Fibroblast of skin of scalp (primary cell): ENCODE results near the gene TBCE. TPM values are rescaled to one million over a fixed set of nuclear protein-coding genes. Genes with fewer than 3 reads are reported as not detected.

Experiments used
- DNase-seq: peaks from one replicate; pipeline ENCODE4 v3.0.0-alpha.2; 2013
- polyA plus RNA-seq, 2 experiments: library from polyadenylated mRNA; unstranded; fragments of 120-200 nt; gene quantifications; one replicate each; pipeline ENCODE4 v1.2.1, GENCODE V29; 2013; ENCODE audit not compliant: insufficient read length in 2 of 2

TBCE gene
- polyA plus RNA-seq (2013, experiment 1 of 2; ENCODE audit: insufficient read length) = 30.8 TPM
- 31.8 TPM for polyA plus RNA-seq (2013, experiment 2 of 2; ENCODE audit: insufficient read length)

DNA sequence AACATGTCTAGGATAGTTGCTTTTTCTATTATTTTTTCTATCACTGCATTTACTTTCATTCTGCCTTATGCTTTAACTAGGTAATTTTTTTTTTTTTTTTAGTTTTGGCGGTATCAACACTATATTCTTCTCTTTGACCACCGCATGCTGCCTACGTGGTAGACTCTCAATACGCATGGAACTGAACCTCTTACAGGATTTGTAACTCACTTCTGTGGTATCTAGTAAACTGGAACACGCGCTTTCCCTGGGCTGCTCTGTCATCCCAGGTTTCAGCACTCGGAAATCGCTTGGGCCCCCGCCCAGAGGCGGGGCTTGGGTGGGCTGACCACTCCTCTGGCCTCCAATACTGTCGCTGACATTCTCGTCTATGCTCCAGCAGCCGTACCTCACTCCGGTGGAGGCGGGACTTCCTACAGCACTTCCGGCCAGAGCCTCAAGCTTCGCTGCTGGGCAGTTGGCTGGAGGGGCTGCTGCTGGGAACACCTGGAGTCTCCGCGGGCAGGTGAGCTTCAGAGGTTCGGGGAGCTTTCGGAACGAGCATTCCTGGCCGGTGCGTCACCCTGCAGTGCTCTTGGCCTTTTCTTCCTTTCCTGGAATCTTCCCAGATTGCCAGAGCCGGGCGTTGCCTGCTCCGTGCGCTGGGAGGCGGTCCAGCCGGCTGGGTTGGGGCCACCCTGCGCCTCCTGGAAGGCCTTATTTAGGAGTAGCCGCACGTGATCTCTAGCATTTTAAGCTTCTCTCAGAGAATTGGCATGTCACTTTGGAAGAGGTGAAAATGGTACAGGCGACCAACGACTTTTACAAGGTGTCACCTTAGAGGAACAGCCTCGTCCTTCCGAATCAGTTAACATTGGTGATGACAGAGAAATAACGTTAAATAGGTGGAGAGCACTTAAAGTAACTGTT lies at the start of gene TBCE:
Gene TBCE, plus strand, starts transcription at position 428 of the 909 bp plus-strand sequence. CDS start 12,623 bp downstream, outside the sequence.
- DNase-seq = peak; percentile 96

- DNase-seq = no peak
Observed at GRCh38 chr1:235319255-235319654, 48.0 kb upstream of the TBCE start.

DNA sequence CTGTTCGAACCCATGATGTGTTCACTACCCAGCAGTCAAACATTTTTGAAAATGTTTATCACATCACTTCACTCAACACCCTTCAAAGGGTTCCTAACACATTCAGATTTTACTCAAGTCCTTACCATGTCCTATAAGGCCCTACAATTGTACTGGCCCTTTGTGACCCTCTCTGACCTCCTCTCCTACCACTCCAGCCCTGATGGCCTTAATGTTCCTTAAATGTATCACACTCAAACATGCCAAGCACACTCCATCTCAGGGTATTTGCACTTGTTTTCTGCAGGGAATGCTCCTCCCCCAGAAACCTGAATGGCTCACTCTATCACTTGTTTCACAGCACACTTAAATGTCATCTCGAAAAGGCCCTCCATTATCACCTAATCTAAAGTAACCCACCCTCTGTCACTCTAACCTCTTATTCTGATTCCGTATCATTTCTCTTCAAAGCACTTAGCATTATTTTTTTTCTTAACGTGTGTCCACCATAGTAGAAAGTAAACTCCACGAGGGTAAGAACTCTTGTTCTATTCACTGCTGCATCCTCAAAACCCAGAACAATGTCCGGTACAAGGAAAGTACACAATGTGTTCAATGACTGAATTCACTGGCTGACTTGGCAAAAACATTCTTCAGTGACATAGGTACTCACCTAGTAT lies 46.6 kb upstream of the TBCE start:
- no peak for DNase-seq

DNA sequence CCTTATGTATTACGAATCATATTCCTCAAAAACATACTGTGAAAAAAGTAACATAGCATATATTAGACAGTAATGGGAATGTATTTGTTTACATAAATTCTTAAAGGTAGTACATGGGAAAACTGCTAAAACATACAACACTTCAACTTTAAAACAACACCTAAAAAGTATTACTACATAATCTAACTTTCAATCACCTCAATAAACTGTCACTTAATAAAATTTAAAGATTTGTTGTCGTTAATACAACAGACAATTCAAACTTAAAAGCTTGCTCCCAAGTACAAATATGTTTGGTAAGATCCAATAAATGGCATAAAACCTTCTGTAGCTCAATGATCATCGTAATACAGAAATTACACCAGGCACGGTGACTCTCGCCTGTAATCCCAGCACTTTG lies 42.9 kb upstream of the TBCE start:
- no peak for DNase-seq

DNA sequence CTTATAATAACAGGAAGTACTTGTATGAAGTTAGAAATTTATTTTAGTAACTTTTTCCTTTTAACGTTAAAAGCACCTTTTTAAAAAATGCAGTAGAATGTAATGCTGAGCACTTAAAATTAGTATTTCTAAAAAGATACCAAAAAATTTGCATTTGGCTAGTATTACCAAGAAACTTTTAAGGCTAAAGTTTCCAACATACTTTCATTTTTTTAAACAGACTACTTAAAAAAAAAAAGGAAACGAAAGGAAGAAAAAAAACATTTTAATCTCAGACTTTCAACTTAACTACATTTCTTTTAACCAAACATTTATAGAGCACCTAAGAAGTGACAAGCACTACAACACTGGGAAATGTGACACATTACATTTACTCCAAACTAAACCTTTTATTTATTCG lies 42.1 kb upstream of the TBCE start:
- DNase-seq = no peak

DNA sequence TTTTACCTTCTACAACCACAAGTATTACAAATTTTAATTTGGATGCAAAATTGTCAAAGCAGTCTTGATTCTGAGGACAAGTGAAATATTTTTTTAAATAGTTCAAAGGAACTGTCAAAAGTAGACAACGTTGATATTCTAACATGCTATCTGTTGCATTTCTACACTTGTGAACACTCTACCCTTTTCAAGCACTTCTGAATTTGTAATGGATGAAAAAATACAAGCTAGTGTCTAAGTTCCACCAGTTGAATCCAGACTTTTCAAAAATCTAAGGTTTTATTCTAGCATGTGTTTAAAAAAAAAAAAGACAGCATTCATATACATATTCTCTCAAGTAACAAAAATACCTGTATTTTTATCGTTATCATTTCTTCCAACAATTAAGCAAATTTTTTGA lies 41.4 kb upstream of the TBCE start:
- no peak for DNase-seq

DNA sequence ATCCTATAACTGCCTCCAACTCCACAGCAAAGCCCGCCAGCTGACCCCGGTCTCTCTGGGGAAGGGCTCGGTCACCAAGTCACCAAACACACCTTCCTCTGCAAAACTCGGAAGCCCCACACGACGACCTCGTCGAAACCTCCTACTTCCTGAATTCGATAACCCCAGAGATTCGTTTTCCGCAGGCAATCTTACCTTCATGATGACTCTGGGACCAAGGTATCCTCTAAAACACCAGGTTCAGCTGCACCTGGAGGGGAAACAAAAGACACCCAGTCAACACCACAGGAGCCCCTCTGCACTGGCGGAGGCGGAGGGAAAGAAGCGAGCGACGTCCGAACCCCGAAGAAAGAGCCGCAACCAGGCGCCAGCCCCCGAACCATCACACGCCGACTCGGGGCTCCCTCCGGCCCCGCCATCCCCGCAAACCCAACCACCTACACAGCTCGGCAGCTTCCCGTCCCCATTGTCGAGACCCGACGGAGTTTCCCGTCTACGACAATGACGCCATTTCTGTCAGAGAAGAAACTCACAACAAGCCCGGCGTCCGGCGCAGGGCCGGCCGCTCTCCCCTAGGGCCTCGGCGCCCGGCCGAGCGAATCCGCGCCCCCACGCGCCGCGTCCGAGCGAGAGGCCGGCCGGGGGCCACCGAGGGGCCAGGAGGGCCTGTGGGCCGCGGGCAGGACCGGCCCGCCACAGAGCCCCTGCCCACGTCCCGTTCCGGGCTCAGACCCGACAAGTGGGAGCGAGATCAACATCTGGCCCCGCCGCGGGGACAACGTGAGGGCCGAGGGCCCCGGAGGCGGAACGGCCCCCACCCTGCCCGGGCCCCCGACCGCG lies 40.3 kb upstream of the TBCE start:
- peak; percentile 29 for DNase-seq

GRCh38 chr1:235327559-235328270 lies 39.5 kb upstream of the TBCE start, which contains the start of gene ARID4B:
ARID4B (minus strand) TSS chr1:235328179; CDS start chr1:235326919, 1,260 bp downstream.
- no peak for DNase-seq

GRCh38 chr1:235328271-235329138 lies 38.7 kb upstream of the TBCE start, which contains the start of gene GGPS1:
GGPS1 (plus strand) TSS chr1:235328570; CDS start chr1:235335265, 6,695 bp downstream.
- peak; percentile 100 for DNase-seq

DNA sequence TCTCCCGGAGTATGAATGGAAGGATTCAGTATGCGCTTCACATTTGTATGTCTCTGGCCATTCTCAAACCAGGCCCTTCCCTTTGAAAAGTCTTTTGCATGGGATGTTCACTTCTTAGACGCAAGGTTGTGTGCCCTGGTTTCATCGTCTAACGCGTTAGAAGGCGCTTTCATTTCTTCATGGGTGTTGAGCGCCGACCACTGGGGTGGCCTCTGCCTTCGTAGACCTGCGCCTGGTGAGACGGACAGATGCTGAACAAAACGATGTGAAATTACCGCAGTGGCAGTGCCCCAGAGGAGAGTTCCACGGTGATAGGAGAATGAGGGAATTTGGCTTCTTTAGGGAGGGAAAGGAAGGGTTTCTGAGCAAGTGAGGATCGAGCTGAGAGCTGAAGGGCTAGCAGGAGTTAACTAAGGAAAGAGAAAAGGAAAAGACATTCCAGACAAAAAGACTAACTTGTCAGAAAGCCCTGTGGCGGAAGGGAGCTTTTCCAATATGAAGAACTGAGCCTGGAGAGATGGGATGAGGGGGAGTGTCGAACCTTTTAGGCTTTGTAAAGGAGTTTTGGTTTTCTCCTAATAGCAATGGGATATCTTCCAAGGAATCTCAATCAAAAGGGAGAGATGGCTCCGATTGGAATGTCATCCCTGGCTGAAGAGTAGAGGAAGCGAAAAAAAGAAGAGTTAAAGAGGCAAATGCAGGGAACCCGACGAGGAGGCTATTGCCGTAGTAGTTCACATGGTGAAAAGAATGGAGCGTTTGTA lies 37.9 kb upstream of the TBCE start:
- DNase-seq = peak; percentile 33

- no peak for DNase-seq
Observed at GRCh38 chr1:235330918-235331285, 36.3 kb upstream of the TBCE start.

- DNase-seq = no peak
Observed at GRCh38 chr1:235331401-235331800, 35.8 kb upstream of the TBCE start.

DNA sequence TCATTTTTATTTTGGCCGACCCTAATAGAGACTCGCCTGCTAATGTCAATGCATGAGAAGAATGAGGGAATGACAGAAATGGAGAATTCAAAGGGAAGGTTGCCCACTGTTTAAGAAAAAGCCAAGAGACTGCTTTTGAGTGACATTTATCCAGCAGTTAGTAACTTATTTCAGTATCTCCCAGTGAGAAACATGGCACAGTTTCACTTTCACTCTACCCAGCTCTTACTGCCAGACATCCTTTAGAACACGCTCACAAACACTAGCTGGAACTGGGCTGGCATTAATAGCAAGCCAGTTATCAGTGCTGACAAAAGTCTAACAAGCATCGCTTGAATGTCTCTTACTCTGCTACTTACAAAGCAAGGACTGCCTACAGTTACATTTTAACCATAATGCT lies 30.3 kb upstream of the TBCE start:
- no peak for DNase-seq

DNA sequence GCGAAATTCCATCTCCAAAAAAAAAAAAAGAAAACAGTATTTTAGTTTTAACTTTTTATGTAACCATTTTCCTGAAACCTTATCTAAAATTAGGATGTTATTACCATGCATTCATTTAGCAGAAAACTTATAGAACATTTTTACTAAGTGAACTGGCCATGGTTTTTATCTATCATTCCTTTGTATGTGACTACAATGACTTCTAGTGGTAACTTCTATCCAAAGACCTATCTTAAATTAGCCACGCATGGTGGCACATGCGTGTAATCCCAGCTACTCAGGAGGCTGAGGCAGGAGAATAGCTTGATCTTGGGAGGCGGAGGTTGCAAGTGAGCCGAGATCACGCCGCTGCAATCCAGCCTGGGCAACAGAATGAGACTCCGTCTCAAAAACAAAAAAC lies 27.5 kb upstream of the TBCE start:
- DNase-seq = no peak

- no peak for DNase-seq
Observed at GRCh38 chr1:235341334-235341733, 25.9 kb upstream of the TBCE start.

DNA sequence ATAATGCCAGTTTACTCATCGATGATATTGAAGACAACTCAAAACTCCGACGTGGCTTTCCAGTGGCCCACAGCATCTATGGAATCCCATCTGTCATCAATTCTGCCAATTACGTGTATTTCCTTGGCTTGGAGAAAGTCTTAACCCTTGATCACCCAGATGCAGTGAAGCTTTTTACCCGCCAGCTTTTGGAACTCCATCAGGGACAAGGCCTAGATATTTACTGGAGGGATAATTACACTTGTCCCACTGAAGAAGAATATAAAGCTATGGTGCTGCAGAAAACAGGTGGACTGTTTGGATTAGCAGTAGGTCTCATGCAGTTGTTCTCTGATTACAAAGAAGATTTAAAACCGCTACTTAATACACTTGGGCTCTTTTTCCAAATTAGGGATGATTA lies 25.2 kb upstream of the TBCE start:
- no peak for DNase-seq

DNA sequence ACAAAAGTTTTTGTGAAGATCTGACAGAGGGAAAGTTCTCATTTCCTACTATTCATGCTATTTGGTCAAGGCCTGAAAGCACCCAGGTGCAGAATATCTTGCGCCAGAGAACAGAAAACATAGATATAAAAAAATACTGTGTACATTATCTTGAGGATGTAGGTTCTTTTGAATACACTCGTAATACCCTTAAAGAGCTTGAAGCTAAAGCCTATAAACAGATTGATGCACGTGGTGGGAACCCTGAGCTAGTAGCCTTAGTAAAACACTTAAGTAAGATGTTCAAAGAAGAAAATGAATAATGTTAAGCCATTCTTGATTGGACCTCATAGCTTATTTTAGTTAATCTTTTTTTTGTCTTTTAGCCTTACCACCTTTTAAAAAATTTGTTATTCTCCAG lies 24.8 kb upstream of the TBCE start:
- DNase-seq = no peak

DNA sequence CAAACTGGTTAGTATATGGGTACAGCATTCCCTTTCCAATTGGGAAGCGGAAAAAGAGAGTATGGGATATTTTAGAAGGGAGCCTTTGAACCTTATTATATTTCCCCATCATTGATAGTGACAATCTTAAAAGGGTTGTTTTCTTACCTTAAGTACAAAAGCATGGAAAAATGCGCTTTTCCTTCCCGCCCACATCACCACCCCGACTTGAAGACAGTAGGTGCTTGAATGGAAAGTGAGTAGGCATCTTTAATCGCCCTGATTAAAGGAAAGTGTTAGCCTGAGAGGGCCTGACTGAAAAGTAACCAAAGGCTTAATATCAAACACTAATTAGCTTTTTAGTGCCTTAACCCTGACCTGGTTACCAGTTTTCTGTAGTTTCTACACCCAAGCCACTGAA lies 23.5 kb upstream of the TBCE start:
- DNase-seq = no peak

- DNase-seq = no peak
Observed at GRCh38 chr1:235351441-235351840, 15.8 kb upstream of the TBCE start.

- no peak for DNase-seq
Observed at GRCh38 chr1:235351898-235352297, 15.3 kb upstream of the TBCE start.
